Liver (tissue), 3 donors: Measurements from ENCODE around the gene MED29.
A peak's percentile ranks its signal among the peaks of the same experiment; 100 is the strongest.

Source experiments
- GABPA ChIP-seq, 2 donors: IDR thresholded peaks in 1 of 2; conservative IDR thresholded peaks in 1 of 2; 2 replicates each; pipeline ENCODE4 v1.6.1; 2016; ENCODE audit warnings: antibody characterized with exemption in 2 of 2, mild to moderate bottlenecking in 1 of 2, moderate library complexity in 1 of 2
- JUND ChIP-seq, 2 donors: IDR thresholded peaks; 2 replicates each; pipeline ENCODE4 v1.6.1; 2016; ENCODE audit warnings: antibody characterized with exemption in 2 of 2
- NR2F2 ChIP-seq: IDR thresholded peaks from 2 replicates; pipeline ENCODE4 v1.6.1; 2016; ENCODE audit warnings: antibody characterized with exemption
- SP1 ChIP-seq: IDR thresholded peaks from 2 replicates; pipeline ENCODE4 v1.6.1; 2018; ENCODE audit warnings: antibody characterized with exemption, mild to moderate bottlenecking
- YY1 ChIP-seq: IDR thresholded peaks from 2 replicates; pipeline ENCODE4 v1.6.1; 2016; ENCODE audit warnings: antibody characterized with exemption, mild to moderate bottlenecking
- TF ChIP-seq, protein P1 (sequence below): fragments of 150-350 bp; IDR thresholded peaks from 2 replicates; pipeline ENCODE4 v1.5.1; 2017; ENCODE audit warnings: improper control_type of control experiment, low read depth, low read length; ENCODE audit not compliant: missing input control
- TF ChIP-seq, protein P2 (sequence below): IDR thresholded peaks from 2 replicates; pipeline ENCODE4 v1.6.1; 2016; ENCODE audit warnings: antibody characterized with exemption
- TF ChIP-seq, protein P3 (sequence below): IDR thresholded peaks from 2 replicates; pipeline ENCODE4 v1.6.1; 2016; ENCODE audit warnings: antibody characterized with exemption
- TF ChIP-seq, protein P4 (sequence below): IDR thresholded peaks from 2 replicates; pipeline ENCODE4 v1.6.1; 2016; ENCODE audit warnings: antibody characterized with exemption, mild to moderate bottlenecking
- TF ChIP-seq, protein P5 (sequence below): IDR thresholded peaks from 2 replicates; pipeline ENCODE4 v1.6.1; 2016; ENCODE audit warnings: antibody characterized with exemption
- donor health status: healthy.
- donor health status: healthy.

DNA sequence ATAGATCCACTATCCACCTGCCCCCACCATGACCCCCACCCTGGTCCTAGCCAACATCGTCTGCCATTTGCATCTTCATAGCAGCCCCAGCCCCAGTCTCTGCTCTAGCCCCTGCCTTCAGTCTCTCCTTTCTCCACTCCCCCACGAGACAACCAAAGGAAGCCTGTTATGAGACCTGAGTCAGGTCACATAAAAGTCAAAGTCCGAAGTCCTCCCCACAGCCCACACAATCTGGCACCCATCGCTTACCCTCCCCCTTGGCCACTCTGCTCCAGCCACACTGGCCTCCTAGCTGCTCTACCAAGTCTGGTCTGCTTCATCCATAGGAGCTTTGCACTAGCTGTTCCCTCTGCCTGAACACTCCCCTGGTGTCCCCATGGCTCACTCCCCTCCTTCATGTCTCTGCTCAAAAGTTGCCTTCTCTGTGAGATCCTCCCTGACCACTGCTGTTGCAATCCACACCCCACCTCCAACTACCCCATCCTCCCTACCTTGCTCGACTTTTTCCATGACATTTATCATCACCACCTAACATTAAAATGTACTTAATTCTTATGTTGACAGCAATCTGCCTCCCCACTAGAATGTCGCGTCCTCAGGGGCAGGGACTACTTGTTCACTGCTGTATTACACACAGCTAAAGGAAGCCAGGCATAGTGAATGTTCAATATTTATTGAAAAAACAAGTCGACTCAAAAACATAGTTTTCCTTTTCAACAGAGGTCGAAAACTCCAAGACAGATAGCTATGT lies 20.1 kb downstream of the MED29 start:
- TF ChIP-seq, protein P1, sequence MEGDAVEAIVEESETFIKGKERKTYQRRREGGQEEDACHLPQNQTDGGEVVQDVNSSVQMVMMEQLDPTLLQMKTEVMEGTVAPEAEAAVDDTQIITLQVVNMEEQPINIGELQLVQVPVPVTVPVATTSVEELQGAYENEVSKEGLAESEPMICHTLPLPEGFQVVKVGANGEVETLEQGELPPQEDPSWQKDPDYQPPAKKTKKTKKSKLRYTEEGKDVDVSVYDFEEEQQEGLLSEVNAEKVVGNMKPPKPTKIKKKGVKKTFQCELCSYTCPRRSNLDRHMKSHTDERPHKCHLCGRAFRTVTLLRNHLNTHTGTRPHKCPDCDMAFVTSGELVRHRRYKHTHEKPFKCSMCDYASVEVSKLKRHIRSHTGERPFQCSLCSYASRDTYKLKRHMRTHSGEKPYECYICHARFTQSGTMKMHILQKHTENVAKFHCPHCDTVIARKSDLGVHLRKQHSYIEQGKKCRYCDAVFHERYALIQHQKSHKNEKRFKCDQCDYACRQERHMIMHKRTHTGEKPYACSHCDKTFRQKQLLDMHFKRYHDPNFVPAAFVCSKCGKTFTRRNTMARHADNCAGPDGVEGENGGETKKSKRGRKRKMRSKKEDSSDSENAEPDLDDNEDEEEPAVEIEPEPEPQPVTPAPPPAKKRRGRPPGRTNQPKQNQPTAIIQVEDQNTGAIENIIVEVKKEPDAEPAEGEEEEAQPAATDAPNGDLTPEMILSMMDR: no peak
- TF ChIP-seq GABPA (IDR thresholded peaks at IDR 0.05 in 1 of 2, conservative IDR thresholded peaks at IDR 0.05 in 1 of 2) (no peak), JUND (IDR thresholded peaks at IDR 0.05) (peak; percentile 3 to 57), SP1 (peak; percentile 94), NR2F2 (peak; percentile 38), YY1 (peak; percentile 61)
- TF ChIP-seq, protein P2, sequence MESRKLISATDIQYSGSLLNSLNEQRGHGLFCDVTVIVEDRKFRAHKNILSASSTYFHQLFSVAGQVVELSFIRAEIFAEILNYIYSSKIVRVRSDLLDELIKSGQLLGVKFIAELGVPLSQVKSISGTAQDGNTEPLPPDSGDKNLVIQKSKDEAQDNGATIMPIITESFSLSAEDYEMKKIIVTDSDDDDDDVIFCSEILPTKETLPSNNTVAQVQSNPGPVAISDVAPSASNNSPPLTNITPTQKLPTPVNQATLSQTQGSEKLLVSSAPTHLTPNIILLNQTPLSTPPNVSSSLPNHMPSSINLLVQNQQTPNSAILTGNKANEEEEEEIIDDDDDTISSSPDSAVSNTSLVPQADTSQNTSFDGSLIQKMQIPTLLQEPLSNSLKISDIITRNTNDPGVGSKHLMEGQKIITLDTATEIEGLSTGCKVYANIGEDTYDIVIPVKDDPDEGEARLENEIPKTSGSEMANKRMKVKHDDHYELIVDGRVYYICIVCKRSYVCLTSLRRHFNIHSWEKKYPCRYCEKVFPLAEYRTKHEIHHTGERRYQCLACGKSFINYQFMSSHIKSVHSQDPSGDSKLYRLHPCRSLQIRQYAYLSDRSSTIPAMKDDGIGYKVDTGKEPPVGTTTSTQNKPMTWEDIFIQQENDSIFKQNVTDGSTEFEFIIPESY: no peak
- TF ChIP-seq, protein P3, sequence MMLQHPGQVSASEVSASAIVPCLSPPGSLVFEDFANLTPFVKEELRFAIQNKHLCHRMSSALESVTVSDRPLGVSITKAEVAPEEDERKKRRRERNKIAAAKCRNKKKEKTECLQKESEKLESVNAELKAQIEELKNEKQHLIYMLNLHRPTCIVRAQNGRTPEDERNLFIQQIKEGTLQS: peak; percentile 29
- TF ChIP-seq, protein P4, sequence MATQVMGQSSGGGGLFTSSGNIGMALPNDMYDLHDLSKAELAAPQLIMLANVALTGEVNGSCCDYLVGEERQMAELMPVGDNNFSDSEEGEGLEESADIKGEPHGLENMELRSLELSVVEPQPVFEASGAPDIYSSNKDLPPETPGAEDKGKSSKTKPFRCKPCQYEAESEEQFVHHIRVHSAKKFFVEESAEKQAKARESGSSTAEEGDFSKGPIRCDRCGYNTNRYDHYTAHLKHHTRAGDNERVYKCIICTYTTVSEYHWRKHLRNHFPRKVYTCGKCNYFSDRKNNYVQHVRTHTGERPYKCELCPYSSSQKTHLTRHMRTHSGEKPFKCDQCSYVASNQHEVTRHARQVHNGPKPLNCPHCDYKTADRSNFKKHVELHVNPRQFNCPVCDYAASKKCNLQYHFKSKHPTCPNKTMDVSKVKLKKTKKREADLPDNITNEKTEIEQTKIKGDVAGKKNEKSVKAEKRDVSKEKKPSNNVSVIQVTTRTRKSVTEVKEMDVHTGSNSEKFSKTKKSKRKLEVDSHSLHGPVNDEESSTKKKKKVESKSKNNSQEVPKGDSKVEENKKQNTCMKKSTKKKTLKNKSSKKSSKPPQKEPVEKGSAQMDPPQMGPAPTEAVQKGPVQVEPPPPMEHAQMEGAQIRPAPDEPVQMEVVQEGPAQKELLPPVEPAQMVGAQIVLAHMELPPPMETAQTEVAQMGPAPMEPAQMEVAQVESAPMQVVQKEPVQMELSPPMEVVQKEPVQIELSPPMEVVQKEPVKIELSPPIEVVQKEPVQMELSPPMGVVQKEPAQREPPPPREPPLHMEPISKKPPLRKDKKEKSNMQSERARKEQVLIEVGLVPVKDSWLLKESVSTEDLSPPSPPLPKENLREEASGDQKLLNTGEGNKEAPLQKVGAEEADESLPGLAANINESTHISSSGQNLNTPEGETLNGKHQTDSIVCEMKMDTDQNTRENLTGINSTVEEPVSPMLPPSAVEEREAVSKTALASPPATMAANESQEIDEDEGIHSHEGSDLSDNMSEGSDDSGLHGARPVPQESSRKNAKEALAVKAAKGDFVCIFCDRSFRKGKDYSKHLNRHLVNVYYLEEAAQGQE: peak; percentile 87
- TF ChIP-seq, protein P5, sequence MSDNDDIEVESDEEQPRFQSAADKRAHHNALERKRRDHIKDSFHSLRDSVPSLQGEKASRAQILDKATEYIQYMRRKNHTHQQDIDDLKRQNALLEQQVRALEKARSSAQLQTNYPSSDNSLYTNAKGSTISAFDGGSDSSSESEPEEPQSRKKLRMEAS: peak; percentile 72
